SJSA1 (cell line): ENCODE results near the gene ZNF562. TPM values are rescaled to one million over a fixed set of nuclear protein-coding genes. Genes with fewer than 3 reads are reported as not detected.
"Not testable (repeated sequence)": the region's sequence is repeated elsewhere in the genome, so short reads cannot be mapped to it uniquely, and the experiment has no call there.

ENCODE experiments used
- DNase-seq, 2 experiments: peaks; one replicate each; pipeline ENCODE4 v3.0.0-alpha.2; 2015 to 2020; ENCODE audit warnings: low spot score in 2 of 2, low read depth in 1 of 2
- H3K27ac ChIP-seq: fragments of 250-450 bp; sonication (Bioruptor Pico); 2 replicates; pipeline ENCODE4 v1.5.1; 2020; ENCODE audit warnings: mild to moderate bottlenecking, moderate library complexity
- H3K27me3 ChIP-seq: fragments of 250-450 bp; sonication (Bioruptor Pico); replicated peaks from 2 replicates; pipeline ENCODE4 v1.5.1; 2020; ENCODE audit warnings: mild to moderate bottlenecking, moderate library complexity
- H3K36me3 ChIP-seq: fragments of 250-450 bp; sonication (Bioruptor Pico); 2 replicates; pipeline ENCODE4 v1.5.1; 2020; ENCODE audit warnings: mild to moderate bottlenecking
- H3K4me1 ChIP-seq: fragments of 250-450 bp; sonication (Bioruptor Pico); replicated peaks from 2 replicates; pipeline ENCODE4 v1.6.1; 2021; ENCODE audit warnings: mild to moderate bottlenecking
- H3K4me3 ChIP-seq: fragments of 250-450 bp; sonication (Bioruptor Pico); 2 replicates; pipeline ENCODE4 v1.5.1; 2020; ENCODE audit warnings: mild to moderate bottlenecking
- H3K9me3 ChIP-seq: fragments of 250-450 bp; sonication (Bioruptor Pico); replicated peaks from 2 replicates; pipeline ENCODE4 v1.5.1; 2020; ENCODE audit warnings: mild to moderate bottlenecking
- total RNA-seq: library from RNA; depleted of rRNA; stranded (reverse); fragments of >200 nt; shearing (Covaris generic); gene quantifications from 2 replicates; pipeline ENCODE4 v1.2.3, GENCODE V29; 2014

The ZNF562 gene
- total RNA-seq, 1 experiment from 2014 or later, result 7.8 TPM

DNA sequence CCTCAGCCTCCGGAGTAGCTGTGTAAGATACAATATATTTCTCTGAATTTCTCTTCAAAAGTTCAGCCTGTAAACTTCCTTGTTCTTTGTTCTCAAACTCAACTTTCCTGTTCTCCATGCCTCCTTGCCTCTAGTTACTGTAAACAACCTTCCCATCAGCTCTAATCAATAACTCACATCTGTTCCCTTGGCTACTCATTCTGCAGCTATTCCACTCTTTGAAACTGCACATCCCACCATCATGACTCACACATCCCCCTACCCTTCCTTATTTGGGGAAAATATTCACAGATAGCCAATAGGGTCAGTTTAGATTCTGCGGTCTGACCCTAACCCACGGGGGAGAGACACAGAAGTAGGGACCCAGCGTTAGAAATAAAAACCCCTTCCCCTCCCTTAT, 2.0 kb downstream of the ZNF562 start:
- no peaks in the 10 kb centered on the region for H3K27me3 ChIP-seq
- no peak overlapping the region for H3K4me3 ChIP-seq
- H3K36me3 ChIP-seq, result peaks cover 18% of the 10 kb centered on the region; the same call in 1 of the 2 replicates
- H3K27ac ChIP-seq, result no peak overlapping the region
- DNase-seq, result no peak
- 0 out of 2 replicates have a peak, but pooled peaks cover 6% of the 10 kb centered on the region for H3K4me1 ChIP-seq
- peaks cover 21% of the 10 kb centered on the region for H3K9me3 ChIP-seq

DNA sequence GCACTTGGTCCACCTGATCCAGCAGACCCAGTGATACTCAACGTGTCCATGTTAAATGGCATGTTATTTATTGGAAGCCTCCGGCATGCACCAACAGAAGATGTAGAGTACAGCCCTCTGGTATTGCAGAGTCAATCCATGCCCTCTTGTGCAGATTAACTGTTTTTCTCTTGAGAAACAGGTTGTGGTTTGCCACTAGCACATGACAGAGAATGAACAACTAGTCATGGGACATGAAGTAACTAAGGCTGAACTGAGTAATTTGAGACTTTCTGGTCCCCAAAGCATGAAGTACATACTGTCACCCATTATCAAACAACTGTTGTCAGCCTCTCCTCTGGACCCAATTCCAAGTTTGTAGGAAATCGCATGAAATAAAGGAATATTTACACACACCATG, 3.2 kb downstream of the ZNF562 start:
- H3K4me3 ChIP-seq, result no peak overlapping the region
- H3K27me3 ChIP-seq, result no peaks in the 10 kb centered on the region
- no peak overlapping the region for H3K27ac ChIP-seq
- peaks cover 18% of the 10 kb centered on the region; the same call in 1 of the 2 replicates for H3K36me3 ChIP-seq
- no peak for DNase-seq
- 0 out of 2 replicates have a peak, but pooled peaks cover 6% of the 10 kb centered on the region for H3K4me1 ChIP-seq
- peaks cover 21% of the 10 kb centered on the region for H3K9me3 ChIP-seq

DNA sequence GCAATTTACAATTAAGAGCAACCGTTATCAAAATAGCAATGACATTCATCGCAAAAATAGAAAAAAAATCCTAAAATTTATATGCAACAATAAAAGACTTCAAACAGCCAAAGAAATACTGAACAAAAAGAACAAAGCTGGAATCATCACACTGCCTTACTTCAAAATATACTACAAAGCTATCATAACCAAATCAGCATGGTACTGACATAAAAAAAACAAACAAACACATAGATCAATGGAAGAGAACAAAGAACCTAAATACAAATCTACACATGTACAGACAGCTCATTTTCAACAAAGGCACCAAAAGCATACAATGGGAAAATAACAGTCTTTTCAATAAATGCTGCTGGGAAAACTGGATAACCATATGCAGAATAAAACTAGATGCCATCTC, 6.4 kb downstream of the ZNF562 start:
- Histone ChIP-seq H3K4me3 (no peak overlapping the region), H3K9me3 (peaks cover 7% of the 10 kb centered on the region), H3K4me1 (no peaks in the 10 kb centered on the region), H3K36me3 (peaks cover 20% of the 10 kb centered on the region; the same call in 1 of the 2 replicates), H3K27ac (no peak overlapping the region), H3K27me3 (no peaks in the 10 kb centered on the region)
- DNase-seq, result no peak

DNA sequence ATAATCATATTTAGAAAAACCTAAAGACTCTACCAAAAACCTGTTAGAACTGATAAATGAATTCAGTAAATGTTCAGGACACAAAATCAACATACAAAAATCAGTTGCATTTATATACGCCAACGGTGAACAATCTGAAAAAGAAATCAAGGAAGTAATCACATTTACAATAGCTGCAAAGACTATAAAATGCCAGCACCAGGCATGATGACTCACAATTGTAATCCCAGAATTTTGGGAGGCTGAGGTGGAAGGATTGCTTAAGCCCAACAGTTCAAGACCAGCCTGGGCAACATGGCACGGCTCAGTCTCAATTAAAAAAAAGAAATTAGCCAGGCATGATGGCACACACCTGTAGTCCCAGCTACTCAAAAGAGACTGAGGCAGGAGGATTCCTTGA, 7.0 kb downstream of the ZNF562 start:
- peaks cover 2% of the 10 kb centered on the region for H3K9me3 ChIP-seq

DNA sequence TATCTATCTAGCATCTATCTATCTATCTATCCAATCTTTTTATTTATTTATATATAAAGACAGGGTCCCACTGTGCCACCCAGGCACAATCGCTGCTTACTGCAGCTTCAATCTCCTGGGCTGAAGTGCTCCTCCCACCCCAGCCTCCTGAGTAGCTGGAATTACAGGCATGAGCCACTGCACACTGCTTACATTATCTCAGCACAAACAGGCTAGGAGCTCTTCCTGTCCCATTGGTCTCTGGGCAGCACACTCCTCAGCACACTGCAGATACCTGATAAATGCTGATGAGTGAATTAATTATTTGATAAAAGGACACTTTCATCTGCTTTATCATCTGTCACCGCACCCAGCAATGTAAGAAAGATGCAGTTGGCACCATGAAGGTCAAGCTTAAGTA, 16.1 kb downstream of the ZNF562 start:
- H3K27me3 ChIP-seq, result no peaks in the 10 kb centered on the region
- peaks cover 4% of the 10 kb centered on the region; the same call in 1 of the 2 replicates for H3K9me3 ChIP-seq
- H3K36me3 ChIP-seq, result peaks cover 21% of the 10 kb centered on the region
- H3K4me3 ChIP-seq, result no peak overlapping the region
- no peak overlapping the region for H3K27ac ChIP-seq
- H3K4me1 ChIP-seq, result no peaks in the 10 kb centered on the region
- DNase-seq, result no peak

More for the DNA sequence above, 7.0 kb downstream of the ZNF562 start:
- no peaks in the 10 kb centered on the region for H3K4me1 ChIP-seq
- H3K27me3 ChIP-seq, result no peaks in the 10 kb centered on the region
- no peak overlapping the region for H3K4me3 ChIP-seq
- no peak for DNase-seq
- H3K36me3 ChIP-seq, result peaks cover 14% of the 10 kb centered on the region; the same call in 1 of the 2 replicates
- no peak overlapping the region for H3K27ac ChIP-seq

DNA sequence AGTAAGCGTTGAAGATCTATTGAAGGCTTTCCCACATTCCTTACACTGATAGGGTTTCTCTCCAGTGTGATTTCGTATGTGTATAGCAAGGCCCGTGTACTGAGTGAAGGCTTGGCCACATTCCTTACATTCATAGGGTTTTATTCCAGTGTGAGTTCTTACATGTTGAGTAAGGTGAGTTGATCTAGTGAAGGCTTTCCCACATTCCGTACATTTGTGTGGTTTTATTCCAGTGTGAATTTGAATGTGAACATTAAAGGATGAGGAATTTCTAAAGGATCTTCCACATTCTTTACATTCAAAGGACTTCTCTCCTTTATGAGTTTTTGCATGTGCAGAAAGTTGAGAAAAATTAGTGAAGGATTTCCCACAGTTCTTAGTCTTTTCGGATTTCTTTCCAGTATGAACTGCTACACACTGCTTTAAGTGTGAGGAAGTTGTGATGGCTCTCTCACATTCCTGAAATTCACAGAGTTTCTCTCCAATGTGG, 21.8 kb downstream of the ZNF562 start:
- H3K9me3 ChIP-seq, H3K27me3 ChIP-seq, H3K4me1 ChIP-seq, H3K27ac ChIP-seq, DNase-seq, H3K4me3 ChIP-seq: not testable (repeated sequence)
- peaks cover 53% of the 10 kb centered on the region for H3K36me3 ChIP-seq

DNA sequence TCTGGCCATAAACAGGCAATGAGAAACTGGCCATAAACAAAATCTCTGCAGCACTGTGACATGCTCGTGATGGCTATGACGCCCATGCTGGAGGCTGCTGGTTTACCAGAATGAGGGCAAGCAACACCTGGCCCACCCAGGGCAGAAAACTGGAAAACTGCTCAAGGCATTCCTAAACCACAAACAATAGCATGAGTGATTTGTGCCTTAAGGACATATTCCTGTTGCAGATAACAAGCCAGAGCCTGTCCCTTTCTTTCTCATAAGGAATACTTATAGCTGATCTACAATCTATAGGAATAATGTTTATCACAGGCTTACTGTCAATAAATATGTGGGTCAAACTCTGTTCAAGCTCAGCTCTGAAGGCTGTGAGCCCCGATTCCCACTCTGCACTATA, 23.4 kb downstream of the ZNF562 start:
- not testable (repeated sequence) for H3K27ac ChIP-seq, DNase-seq

DNA sequence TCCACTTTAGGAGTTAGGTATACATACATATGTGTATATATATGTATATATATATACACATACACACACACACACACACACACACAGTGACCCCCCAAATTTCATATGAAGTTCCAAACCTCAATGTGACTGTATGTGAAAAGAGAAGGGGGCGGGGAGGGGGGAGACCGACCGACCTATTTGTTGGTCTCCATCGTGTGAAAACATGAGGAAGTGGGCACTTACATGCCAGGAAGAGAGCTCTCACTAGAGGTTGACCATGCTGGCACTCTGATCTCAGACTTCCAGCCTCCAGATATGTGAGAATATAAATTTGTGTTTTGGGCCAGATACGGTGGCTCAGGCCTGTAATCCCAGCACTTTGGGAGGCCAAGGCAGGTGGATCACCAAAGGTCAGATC, 24.6 kb downstream of the ZNF562 start:
- DNase-seq, result no peak
- Histone ChIP-seq H3K9me3 (no peaks in the 10 kb centered on the region), H3K27ac (no peak overlapping the region), H3K4me1 (no peaks in the 10 kb centered on the region), H3K27me3 (no peaks in the 10 kb centered on the region), H3K36me3 (peaks cover 41% of the 10 kb centered on the region), H3K4me3 (no peak overlapping the region)

More for the DNA sequence above, 23.4 kb downstream of the ZNF562 start:
- not testable (repeated sequence) for H3K4me1 ChIP-seq, H3K4me3 ChIP-seq, H3K27me3 ChIP-seq, H3K9me3 ChIP-seq
- peaks cover 49% of the 10 kb centered on the region for H3K36me3 ChIP-seq

DNA sequence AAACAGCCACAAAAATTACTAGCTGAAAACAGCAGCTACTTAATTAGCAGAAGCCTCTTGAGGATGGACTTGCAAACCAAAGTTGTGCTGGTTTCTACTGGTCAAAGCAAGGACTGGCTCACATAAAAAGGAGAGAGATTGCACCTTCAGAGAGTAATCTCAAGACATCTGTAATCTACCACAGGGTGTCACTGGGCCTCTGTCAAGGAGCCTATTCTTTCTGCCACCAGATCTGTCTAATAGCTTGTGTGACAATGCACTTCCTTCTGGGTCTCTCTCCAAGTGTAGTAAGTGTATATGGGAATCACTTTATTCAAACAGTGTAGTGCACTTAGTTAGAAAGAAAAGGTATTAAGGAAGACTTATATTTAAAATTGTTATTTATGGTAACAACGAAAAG, 29.4 kb downstream of the ZNF562 start:
- DNase-seq, result no peak
- Histone ChIP-seq H3K9me3 (no peaks in the 10 kb centered on the region), H3K27me3 (no peaks in the 10 kb centered on the region), H3K27ac (no peak overlapping the region), H3K4me3 (no peak overlapping the region), H3K36me3 (peaks cover 9% of the 10 kb centered on the region), H3K4me1 (no peaks in the 10 kb centered on the region)

DNA sequence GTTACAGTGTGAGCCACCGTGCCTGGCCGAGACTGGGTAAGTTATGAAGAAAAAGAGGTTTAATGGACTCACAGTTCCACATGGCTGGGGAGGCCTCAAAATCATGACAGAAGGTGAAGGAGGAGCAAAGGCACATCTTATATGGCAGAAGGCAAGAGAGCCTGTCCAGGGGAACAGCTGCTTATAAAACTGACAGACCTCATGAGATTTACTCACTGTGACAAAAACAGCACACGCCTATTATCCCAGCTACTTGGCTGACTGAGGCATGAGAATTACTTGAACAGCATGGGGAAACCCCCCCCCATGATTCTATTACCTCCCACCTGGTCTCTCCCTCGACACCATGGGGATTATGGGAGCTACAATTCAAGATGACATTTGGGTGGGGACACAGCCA, 30.4 kb downstream of the ZNF562 start:
- Histone ChIP-seq H3K9me3 (no peaks in the 10 kb centered on the region), H3K36me3 (0 out of 2 replicates have a peak, but pooled peaks cover 3% of the 10 kb centered on the region), H3K27me3 (no peaks in the 10 kb centered on the region), H3K4me1 (no peaks in the 10 kb centered on the region), H3K4me3 (no peak overlapping the region), H3K27ac (no peak overlapping the region)
- DNase-seq, result no peak

DNA sequence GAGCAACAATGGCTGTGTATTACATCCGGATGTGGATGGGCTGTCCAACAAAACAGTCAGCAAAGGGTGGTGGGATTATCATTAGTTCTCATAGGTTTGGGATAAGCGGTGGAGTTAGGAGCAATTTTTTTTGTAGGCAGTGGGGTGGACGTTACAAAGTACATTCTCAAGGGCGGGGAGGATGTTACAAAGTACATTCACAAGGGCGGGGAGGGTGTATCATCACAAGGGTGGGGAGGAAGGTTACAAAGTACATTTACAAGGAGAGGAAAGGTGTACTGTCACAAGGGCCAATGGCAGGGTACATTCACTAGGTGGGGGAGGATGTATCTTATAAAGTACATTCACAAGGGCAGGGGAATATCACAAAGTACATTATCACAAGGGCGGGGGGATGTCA, 33.1 kb downstream of the ZNF562 start:
- H3K27me3 ChIP-seq, result no peaks in the 10 kb centered on the region
- DNase-seq, result no peak
- H3K4me3 ChIP-seq, result no peak overlapping the region
- H3K27ac ChIP-seq, result no peak overlapping the region
- no peaks in the 10 kb centered on the region for H3K4me1 ChIP-seq
- H3K36me3 ChIP-seq, result 0 out of 2 replicates have a peak, but pooled peaks cover 3% of the 10 kb centered on the region
- no peaks in the 10 kb centered on the region for H3K9me3 ChIP-seq

DNA sequence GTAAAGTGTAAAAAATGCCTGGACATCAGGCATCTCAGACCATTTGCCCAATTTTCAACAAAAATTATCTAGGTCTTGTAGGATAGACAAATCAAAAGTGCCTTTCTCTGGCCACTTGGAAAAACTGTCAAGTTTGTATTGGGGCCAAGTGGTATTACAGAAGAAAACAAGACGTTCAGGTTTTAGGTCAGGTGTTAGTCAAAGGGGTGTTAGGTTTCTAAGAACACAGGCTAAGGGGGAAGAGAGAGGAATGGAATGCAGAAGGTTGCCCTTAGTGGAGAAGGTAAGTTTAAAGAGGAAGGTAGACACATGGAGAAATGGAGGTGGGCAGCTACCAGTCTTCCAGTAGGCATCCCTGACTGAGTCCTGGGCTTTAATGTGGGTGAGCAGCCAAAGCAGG, 33.9 kb downstream of the ZNF562 start:
- DNase-seq, result no peak
- H3K27ac ChIP-seq, result no peak overlapping the region
- no peaks in the 10 kb centered on the region for H3K4me1 ChIP-seq
- H3K36me3 ChIP-seq, result 0 out of 2 replicates have a peak, but pooled peaks cover 3% of the 10 kb centered on the region
- H3K4me3 ChIP-seq, result no peak overlapping the region
- H3K9me3 ChIP-seq, result no peaks in the 10 kb centered on the region
- no peaks in the 10 kb centered on the region for H3K27me3 ChIP-seq

DNA sequence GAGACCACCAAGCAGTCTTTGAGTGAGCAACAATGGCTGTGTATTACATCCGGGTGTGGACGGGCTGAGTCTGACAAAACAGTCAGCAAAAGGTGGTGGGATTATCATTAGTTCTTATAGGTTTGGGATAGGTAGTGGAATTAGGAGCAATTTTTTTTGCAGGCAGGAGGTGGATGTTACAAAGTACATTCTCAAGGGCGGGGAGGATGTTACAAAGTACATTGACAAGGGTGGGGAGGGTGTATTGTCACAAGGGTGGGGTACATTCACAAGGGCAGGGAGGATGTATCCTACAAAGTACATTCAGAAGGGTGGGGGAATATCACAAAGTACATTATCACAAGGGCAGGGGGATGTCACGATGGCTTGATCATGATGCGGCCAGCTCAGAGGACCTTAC, 38.9 kb downstream of the ZNF562 start:
- H3K36me3 ChIP-seq, result no peaks in the 10 kb centered on the region
- peaks cover 7% of the 10 kb centered on the region; the same call in 1 of the 2 replicates for H3K9me3 ChIP-seq
- DNase-seq, result no peak
- H3K27ac ChIP-seq, result no peak overlapping the region
- no peaks in the 10 kb centered on the region for H3K4me1 ChIP-seq
- no peak overlapping the region for H3K4me3 ChIP-seq
- H3K27me3 ChIP-seq, result no peaks in the 10 kb centered on the region

DNA sequence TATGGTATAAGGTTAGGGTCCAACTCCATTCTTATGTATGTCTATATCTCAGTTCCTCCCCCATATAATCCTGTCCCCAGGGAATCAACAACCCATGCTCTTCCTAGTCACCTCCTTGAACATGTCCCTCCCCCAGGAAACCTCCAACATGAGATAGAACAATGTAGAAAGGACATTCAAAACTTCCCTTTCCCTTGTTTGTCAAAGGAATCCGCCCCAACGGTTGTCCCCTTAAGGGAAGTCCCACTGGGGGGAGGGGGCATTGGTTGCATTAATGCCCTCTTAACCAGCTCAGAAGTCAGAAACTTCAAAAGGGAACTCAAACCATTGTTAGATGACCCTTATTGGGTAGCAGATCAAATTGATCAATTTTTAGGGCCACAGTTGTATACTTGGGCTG, 47.0 kb downstream of the ZNF562 start:
- Histone ChIP-seq H3K4me3 (no peak overlapping the region), H3K4me1 (no peaks in the 10 kb centered on the region), H3K27me3 (no peaks in the 10 kb centered on the region), H3K36me3 (no peaks in the 10 kb centered on the region), H3K27ac (no peak overlapping the region), H3K9me3 (no peaks in the 10 kb centered on the region)
- DNase-seq, result no peak

DNA sequence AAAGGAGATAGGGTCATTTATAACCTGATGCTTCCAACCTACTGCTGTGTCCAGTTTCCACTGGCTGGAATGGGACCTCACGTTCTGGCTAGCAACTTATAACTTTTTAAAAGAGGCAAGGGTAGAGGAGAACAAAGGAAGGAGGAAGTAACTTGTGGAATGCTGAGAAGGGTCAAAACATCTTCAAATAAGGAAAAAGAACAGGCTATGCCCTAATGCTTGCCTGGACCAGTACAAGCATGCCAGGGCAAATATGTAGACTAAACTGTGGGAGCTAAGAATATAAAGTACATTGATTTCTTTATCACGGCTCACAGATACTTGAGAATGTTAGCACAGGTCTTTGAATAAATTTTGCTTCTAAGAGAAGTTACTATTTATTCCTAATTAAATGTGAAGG, 52.4 kb downstream of the ZNF562 start:
- Histone ChIP-seq H3K9me3 (0 out of 2 replicates have a peak, but pooled peaks cover 3% of the 10 kb centered on the region), H3K27ac (no peak overlapping the region), H3K4me3 (no peak overlapping the region), H3K36me3 (peaks cover 28% of the 10 kb centered on the region), H3K27me3 (no peaks in the 10 kb centered on the region), H3K4me1 (peaks cover 12% of the 10 kb centered on the region)
- DNase-seq, result no peak
